Transverse colon (tissue), 3 donors: ENCODE measurements around the gene PCBP3.

ENCODE experiments used
- CTCF ChIP-seq, 5 experiments: fragments of 200-600 bp in 3 of 5; fragments of 450-650 bp in 2 of 5; sonication (generic) in 3 of 5; IDR thresholded peaks; 1 replicate in 2 of 5; 2 replicates in 3 of 5; pipeline ENCODE4 v1.5.1; 2016 to 2017; ENCODE audit warnings: antibody characterized with exemption in 5 of 5, inconsistent platforms in 3 of 5, mild to moderate bottlenecking in 2 of 5, moderate library complexity in 1 of 5
- POLR2A ChIP-seq: fragments of 450-650 bp; IDR thresholded peaks from one replicate; pipeline ENCODE4 v1.6.1; 2016; ENCODE audit warnings: antibody characterized with exemption, mild to moderate bottlenecking, moderate library complexity

- TF ChIP-seq CTCF (IDR thresholded peaks at IDR 0.05) (no peak), POLR2A (no peak)
Measured at GRCh38 chr21:45931397-45931969, 288.0 kb downstream of the PCBP3 start.
